OCI-LY3 (cell line): ENCODE measurements around the gene ZPR1.
"Not testable (repeated sequence)": the region's sequence is repeated elsewhere in the genome, so short reads cannot be mapped to it uniquely, and the experiment has no call there.

Experiments
- H2AFZ ChIP-seq: fragments of 200-600, 300-600 bp; shearing (Covaris generic); 2 replicates; pipeline ENCODE4 v1.6.0; 2014; ENCODE audit warnings: antibody characterized with exemption, low read depth, low read length
- H3K27ac ChIP-seq: fragments of 200-600, 300-600 bp; sonication (generic); 2 replicates; pipeline ENCODE4 v1.5.1; 2014; ENCODE audit warnings: mild to moderate bottlenecking, low read length, moderate library complexity, mixed read lengths
- H3K27me3 ChIP-seq: fragments of 200-600, 300-600 bp; sonication (generic); 2 replicates; pipeline ENCODE4 v1.6.1; 2014; ENCODE audit warnings: low read depth, low read length, mixed read lengths
- H3K36me3 ChIP-seq: fragments of 200-600, 300-600 bp; sonication (generic); replicated peaks from 2 replicates; pipeline ENCODE3; 2014; ENCODE audit warnings: low read depth, low read length, mixed read lengths
- H3K4me1 ChIP-seq: fragments of 300-600, 200-600 bp; sonication (generic); 2 replicates; pipeline ENCODE4 v1.6.1; 2014; ENCODE audit warnings: low read length, mixed read lengths
- H3K4me2 ChIP-seq: fragments of 200-600, 300-600 bp; sonication (generic); 2 replicates; pipeline ENCODE4 v1.6.1; 2014; ENCODE audit warnings: low read length, mixed read lengths
- H3K4me3 ChIP-seq: fragments of 300-600, 200-600 bp; sonication (generic); 2 replicates; pipeline ENCODE4 v1.5.1; 2014; ENCODE audit warnings: antibody characterized with exemption, mild to moderate bottlenecking, low read length, moderate library complexity
- H3K79me2 ChIP-seq: fragments of 300-600, 200-600 bp; shearing (Covaris generic); 2 replicates; pipeline ENCODE4 v1.6.1; 2014; ENCODE audit warnings: mild to moderate bottlenecking, low read length, mixed read lengths
- H3K9ac ChIP-seq: fragments of 300-600, 200-600 bp; shearing (Covaris generic); 2 replicates; pipeline ENCODE4 v1.6.0; 2014; ENCODE audit warnings: mild to moderate bottlenecking, low read length, moderate library complexity
- H3K9me3 ChIP-seq: fragments of 200-600, 300-600 bp; shearing (Covaris generic); 2 replicates; pipeline ENCODE4 v1.6.1; 2014; ENCODE audit warnings: low read length, mixed read lengths; ENCODE audit not compliant: insufficient read depth
- H4K20me1 ChIP-seq: fragments of 200-600, 300-600 bp; sonication (generic); 2 replicates; pipeline ENCODE4 v1.6.1; 2016; ENCODE audit warnings: low read length, mixed read lengths; ENCODE audit not compliant: insufficient read depth
- EZH2phosphoT487 ChIP-seq: fragments of 200-600 bp; shearing (Covaris generic); IDR thresholded peaks from 2 replicates; pipeline ENCODE4 v1.6.1; 2018; ENCODE audit warnings: antibody characterized with exemption, mixed run types, low read depth
- TF ChIP-seq, protein P1 (sequence below): fragments of 200-600, 300-600 bp; sonication (generic); IDR thresholded peaks from 2 replicates; pipeline ENCODE4 v1.5.1; 2014; ENCODE audit warnings: antibody characterized with exemption, low read length, low read depth

ZPR1 gene

GRCh38 chr11:116835042-116835772, 47.4 kb upstream of the ZPR1 start:
- Histone ChIP-seq H3K4me2 (peak overlapping the region; percentile 85), H3K27me3 (no peaks in the 10 kb centered on the region), H3K9me3 (no peaks in the 10 kb centered on the region), H4K20me1 (no peaks in the 10 kb centered on the region), H3K4me3 (peak overlapping the region; percentile 81), H3K4me1 (peaks cover 7% of the 10 kb centered on the region; the same call in 1 of the 2 replicates), H3K9ac (peak overlapping the region; percentile 83), H3K36me3 (no peaks in the 10 kb centered on the region), H2AFZ (peak overlapping the region; percentile 73), H3K79me2 (no peaks in the 10 kb centered on the region), H3K27ac (peak overlapping the region; percentile 20; the same call in 1 of the 2 replicates)
- TF ChIP-seq, protein P1, sequence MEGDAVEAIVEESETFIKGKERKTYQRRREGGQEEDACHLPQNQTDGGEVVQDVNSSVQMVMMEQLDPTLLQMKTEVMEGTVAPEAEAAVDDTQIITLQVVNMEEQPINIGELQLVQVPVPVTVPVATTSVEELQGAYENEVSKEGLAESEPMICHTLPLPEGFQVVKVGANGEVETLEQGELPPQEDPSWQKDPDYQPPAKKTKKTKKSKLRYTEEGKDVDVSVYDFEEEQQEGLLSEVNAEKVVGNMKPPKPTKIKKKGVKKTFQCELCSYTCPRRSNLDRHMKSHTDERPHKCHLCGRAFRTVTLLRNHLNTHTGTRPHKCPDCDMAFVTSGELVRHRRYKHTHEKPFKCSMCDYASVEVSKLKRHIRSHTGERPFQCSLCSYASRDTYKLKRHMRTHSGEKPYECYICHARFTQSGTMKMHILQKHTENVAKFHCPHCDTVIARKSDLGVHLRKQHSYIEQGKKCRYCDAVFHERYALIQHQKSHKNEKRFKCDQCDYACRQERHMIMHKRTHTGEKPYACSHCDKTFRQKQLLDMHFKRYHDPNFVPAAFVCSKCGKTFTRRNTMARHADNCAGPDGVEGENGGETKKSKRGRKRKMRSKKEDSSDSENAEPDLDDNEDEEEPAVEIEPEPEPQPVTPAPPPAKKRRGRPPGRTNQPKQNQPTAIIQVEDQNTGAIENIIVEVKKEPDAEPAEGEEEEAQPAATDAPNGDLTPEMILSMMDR, result no peak
- TF ChIP-seq EZH2phosphoT487, result no peak

DNA sequence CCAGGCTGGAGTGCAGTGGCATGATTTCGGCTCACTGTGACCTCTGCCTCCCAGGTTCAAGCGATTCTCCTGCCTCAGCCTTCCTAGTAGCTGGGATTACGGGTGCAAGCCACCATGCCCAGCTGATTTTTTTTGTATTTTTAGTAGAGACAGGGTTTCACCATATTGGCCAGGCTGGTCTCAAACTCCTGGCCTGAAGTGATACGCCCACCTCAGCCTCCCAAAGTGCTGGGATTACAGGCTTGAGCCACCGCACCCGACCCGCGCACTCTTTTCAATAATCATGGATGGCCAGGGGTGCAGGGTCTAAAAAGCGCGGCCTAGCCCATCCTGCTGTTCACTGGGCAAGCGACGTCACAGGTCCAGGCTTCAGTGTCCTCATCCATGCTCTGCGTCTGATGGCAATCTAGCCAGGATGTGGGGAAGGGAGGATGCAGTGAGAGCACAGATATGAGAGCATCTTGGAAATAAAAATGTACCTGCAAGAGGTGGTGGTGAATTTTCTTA, 46.8 kb upstream of the ZPR1 start:
- not testable (repeated sequence) for H3K9ac ChIP-seq, H3K27ac ChIP-seq, H2AFZ ChIP-seq, H3K36me3 ChIP-seq, H4K20me1 ChIP-seq, H3K79me2 ChIP-seq, H3K4me1 ChIP-seq, H3K27me3 ChIP-seq, H3K9me3 ChIP-seq
- peak overlapping the region; percentile 85 for H3K4me2 ChIP-seq
- peak overlapping the region; percentile 81 for H3K4me3 ChIP-seq

- no peaks in the 10 kb centered on the region for H4K20me1 ChIP-seq
- H3K4me2 ChIP-seq, result no peak overlapping the region
- H3K9me3 ChIP-seq, result no peaks in the 10 kb centered on the region
- TF ChIP-seq, protein P1, result no peak
- TF ChIP-seq EZH2phosphoT487, result no peak
- no peaks in the 10 kb centered on the region for H3K36me3 ChIP-seq
- no peaks in the 10 kb centered on the region for H3K27me3 ChIP-seq
- no peak overlapping the region for H3K27ac ChIP-seq
- no peaks in the 10 kb centered on the region for H3K79me2 ChIP-seq
- H3K4me3 ChIP-seq, result no peak overlapping the region
- peaks cover 7% of the 10 kb centered on the region; the same call in 1 of the 2 replicates for H3K4me1 ChIP-seq
- no peak overlapping the region for H3K9ac ChIP-seq
- no peak overlapping the region for H2AFZ ChIP-seq
Observed at GRCh38 chr11:116833816-116834534, 46.2 kb upstream of the ZPR1 start.

GRCh38 chr11:116833491-116833815, 45.6 kb upstream of the ZPR1 start:
- no peaks in the 10 kb centered on the region for H3K79me2 ChIP-seq
- no peak overlapping the region for H3K27ac ChIP-seq
- H3K4me2 ChIP-seq, result no peak overlapping the region
- H3K9me3 ChIP-seq, result no peaks in the 10 kb centered on the region
- H2AFZ ChIP-seq, result no peak overlapping the region
- H4K20me1 ChIP-seq, result no peaks in the 10 kb centered on the region
- peaks cover 7% of the 10 kb centered on the region; the same call in 1 of the 2 replicates for H3K4me1 ChIP-seq
- H3K36me3 ChIP-seq, result no peaks in the 10 kb centered on the region
- H3K4me3 ChIP-seq, result no peak overlapping the region
- no peak overlapping the region for H3K9ac ChIP-seq
- no peaks in the 10 kb centered on the region for H3K27me3 ChIP-seq
- TF ChIP-seq EZH2phosphoT487, result no peak
- TF ChIP-seq, protein P1, result no peak
